Endothelial cell of umbilical vein (primary cell): ENCODE results near the gene AMZ1. TPM values are rescaled to one million over a fixed set of nuclear protein-coding genes. Genes with fewer than 3 reads are reported as not detected.
"Not testable (repeated sequence)": the region's sequence is repeated elsewhere in the genome, so short reads cannot be mapped to it uniquely, and the experiment has no call there.

Source experiments
- BruUV-seq: library from RNA; stranded (reverse); fragments of 400-500 nt; replicated peaks from 2 replicates; lab custom pipeline; 2021; lab: Mats Ljungman, UMichigan
- CTCF ChIA-PET: fragments of 300-600, 350-600 bp; sonication (Branson Sonifier 250); formaldehyde crosslinking; loops from one replicate; lab custom pipeline; 2021; ENCODE audit warnings: antibody characterized with exemption, inconsistent platforms; lab: Charles Lee
- POLR2A ChIA-PET: fragments of 300-600, 350-600 bp; sonication (Branson Sonifier 250); formaldehyde crosslinking; loops from one replicate; lab custom pipeline; 2021; ENCODE audit warnings: antibody characterized with exemption, inconsistent platforms; lab: Charles Lee
- DNase-seq: peaks from one replicate; pipeline ENCODE4 v3.0.0-alpha.2; 2011; ENCODE audit warnings: low read depth, low spot score
- FAIRE-seq: peaks from 2 replicates; lab custom pipeline; 2011; peaks lifted over from hg19 to GRCh38; lab: Jason Lieb, UNC
- H2AFZ ChIP-seq: 2 replicates; pipeline ENCODE4 v1.6.0; 2012; ENCODE audit warnings: low read depth, low read length, control low read depth, inconsistent platforms
- H3K27ac ChIP-seq: 2 replicates; pipeline ENCODE4 v1.5.1; 2011; ENCODE audit warnings: low read depth, mild to moderate bottlenecking, control low read depth, low read length, moderate library complexity; ENCODE audit not compliant: insufficient read depth
- H3K27me3 ChIP-seq, 2 experiments: 2 replicates each; pipeline versions ENCODE4 v1.6.0 to v1.6.1; 2011; ENCODE audit warnings: low read length in 2 of 2, mixed read lengths in 1 of 2; ENCODE audit not compliant: control insufficient read depth in 2 of 2, insufficient read depth in 2 of 2
- H3K36me3 ChIP-seq, 2 experiments: 2 replicates in 1 of 2; 3 replicates in 1 of 2; pipeline ENCODE4 v1.5.1; 2011; ENCODE audit warnings: low read length in 2 of 2, mild to moderate bottlenecking in 1 of 2, moderate library complexity in 1 of 2; ENCODE audit not compliant: control insufficient read depth in 2 of 2, insufficient read depth in 2 of 2; ENCODE audit errors: extremely low read depth in 1 of 2
- H3K4me1 ChIP-seq: 3 replicates; pipeline ENCODE4 v1.5.1; 2011; ENCODE audit warnings: mild to moderate bottlenecking, low read length; ENCODE audit not compliant: control insufficient read depth, insufficient read depth; ENCODE audit errors: extremely low read depth
- H3K4me2 ChIP-seq: 2 replicates; pipeline ENCODE4 v1.6.1; 2011; ENCODE audit warnings: low read length, control low read depth, mixed read lengths; ENCODE audit not compliant: insufficient read depth
- H3K4me3 ChIP-seq, 3 experiments: fragments of 200-600 bp in 1 of 3; sonication (generic), shearing (Covaris generic) in 1 of 3; replicated peaks in 1 of 3; 2 replicates each; pipeline ENCODE4 v1.5.1; 2011 to 2016; ENCODE audit warnings: control low read depth in 3 of 3, low read length in 3 of 3, mild to moderate bottlenecking in 2 of 3, inconsistent platforms in 1 of 3, low read depth in 1 of 3, moderate library complexity in 1 of 3; ENCODE audit not compliant: insufficient read depth in 1 of 3
- H3K79me2 ChIP-seq: 2 replicates; pipeline ENCODE4 v1.6.0; 2012; ENCODE audit warnings: low read length, inconsistent platforms; ENCODE audit not compliant: control insufficient read depth, insufficient read depth
- H3K9ac ChIP-seq: replicated peaks from 2 replicates; pipeline ENCODE3; 2011; ENCODE audit warnings: low read length, control low read depth; ENCODE audit not compliant: insufficient read depth; ENCODE audit errors: extremely low read depth
- H3K9me1 ChIP-seq: replicated peaks from 3 replicates; pipeline ENCODE4 v1.6.0; 2011; ENCODE audit warnings: mild to moderate bottlenecking, low read length; ENCODE audit not compliant: control insufficient read depth, insufficient read depth; ENCODE audit errors: extremely low read depth
- H3K9me3 ChIP-seq: replicated peaks from 2 replicates; pipeline ENCODE4 v1.5.1; 2012; ENCODE audit warnings: low read length, inconsistent platforms; ENCODE audit not compliant: control insufficient read depth, insufficient read depth
- H4K20me1 ChIP-seq: replicated peaks from 2 replicates; pipeline ENCODE3; 2011; ENCODE audit warnings: mild to moderate bottlenecking, low read length; ENCODE audit not compliant: control insufficient read depth, insufficient read depth; ENCODE audit errors: extremely low read depth
- EZH2 ChIP-seq: IDR thresholded peaks from 2 replicates; pipeline ENCODE4 v1.6.1; 2012; ENCODE audit warnings: borderline replicate concordance, low read depth, mild to moderate bottlenecking, moderate library complexity, low read length, inconsistent platforms; ENCODE audit not compliant: severe bottlenecking
- FOS ChIP-seq: IDR thresholded peaks from 2 replicates; pipeline ENCODE4 v1.6.1; 2011; ENCODE audit warnings: mild to moderate bottlenecking, low read length, moderate library complexity, borderline replicate concordance; ENCODE audit not compliant: insufficient read depth
- GATA2 ChIP-seq: IDR thresholded peaks from 2 replicates; pipeline ENCODE4 v1.7.0; 2011; ENCODE audit warnings: low read depth, mild to moderate bottlenecking, moderate library complexity, mixed read lengths, low read length; ENCODE audit not compliant: insufficient read length, insufficient read depth
- JUN ChIP-seq: IDR thresholded peaks from 2 replicates; pipeline ENCODE4 v1.6.1; 2011; ENCODE audit warnings: borderline replicate concordance, low read depth; ENCODE audit not compliant: insufficient read length, insufficient read depth
- MYC ChIP-seq: IDR thresholded peaks from one replicate; pipeline ENCODE4 v1.6.1; 2011; ENCODE audit warnings: mild to moderate bottlenecking, low read depth, low read length
- POLR2A ChIP-seq: IDR thresholded peaks from 2 replicates; pipeline ENCODE4 v1.6.1; 2012; ENCODE audit warnings: low read depth, mild to moderate bottlenecking, control low read depth, low read length
- POLR2AphosphoS5 ChIP-seq: IDR thresholded peaks from 2 replicates; pipeline ENCODE4 v1.6.1; 2012; ENCODE audit warnings: low read depth, mild to moderate bottlenecking, control low read depth, low read length, moderate library complexity; ENCODE audit not compliant: insufficient read depth
- dilution Hi-C: fragments of 300-500 bp; cut with MboI; formaldehyde crosslinking; loops from one replicate; pipeline ENCODE4 v1.15.0; 2019; ENCODE audit warnings: low sequenced_read_pairs; ENCODE audit not compliant: extremely low pct_ligation_motif_present
- intact Hi-C: fragments of 100-400 bp; cut with micrococcal nuclease; formaldehyde crosslinking; loops from one replicate; pipeline ENCODE4 v1.10.0; 2022
- polyA plus RNA-seq, 4 experiments: library from polyadenylated mRNA; depleted of rRNA in 3 of 4; stranded (reverse) in 3 of 4; unstranded in 1 of 4; fragments of >200 nt; gene quantifications; 2 replicates each; pipeline versions ENCODE4 v1.2.1 to v1.2.3, GENCODE V29; 2011 to 2012; ENCODE audit warnings: missing spikeins in 1 of 4
- total RNA-seq: library from RNA; stranded (reverse); gene quantifications from 2 replicates; pipeline ENCODE4 v1.2.3, GENCODE V29; 2021
- TF ChIP-seq, protein P1 (sequence below): IDR thresholded peaks from 2 replicates; pipeline ENCODE4 v1.6.1; 2011; ENCODE audit not compliant: insufficient read depth, insufficient read length
- TF ChIP-seq, protein P2 (sequence below), 2 donors: IDR thresholded peaks; 1 replicate in 1 of 2; 2 replicates in 1 of 2; pipeline ENCODE4 v1.5.1; 2011; ENCODE audit warnings: low read length in 2 of 2, mild to moderate bottlenecking in 2 of 2, moderate library complexity in 2 of 2, control low read depth in 1 of 2, inconsistent platforms in 1 of 2, low read depth in 1 of 2; ENCODE audit not compliant: insufficient read depth in 1 of 2; ENCODE audit errors: extremely low read depth in 1 of 2

AMZ1 gene
- total and polyA plus RNA-seq, 2 donors (not counting 3 experiments of a cell fraction or from before 2014, with no cell fraction given) = not detected

GRCh38 chr7:2694122-2694436 is 6.1 kb downstream of the AMZ1 start:
- DNase-seq, H3K4me2 ChIP-seq, POLR2A ChIA-PET, FAIRE-seq, H3K4me1 ChIP-seq, H3K79me2 ChIP-seq, H3K36me3 ChIP-seq, BruUV-seq, dilution Hi-C loops, H3K9me3 ChIP-seq, intact Hi-C loops, H3K4me3 ChIP-seq, H3K27ac ChIP-seq, H3K9me1 ChIP-seq, H4K20me1 ChIP-seq, H2AFZ ChIP-seq, H3K9ac ChIP-seq: not testable (repeated sequence)
- CTCF ChIA-PET = interaction anchor here (1.1 to 2.3 kb wide), 2 partner anchors 13 to 16 kb away, joined by 3 to 5 read pairs; no protein-coding TSS in a partner anchor
- peaks cover 2 to 14% of the 10 kb centered on the region in 2 experiments for H3K27me3 ChIP-seq

- DNase-seq (no peak), FAIRE-seq (no peak)
- no peaks in the 10 kb centered on the region for H3K79me2 ChIP-seq
- no peak overlapping the region for H3K4me3 ChIP-seq
- H3K36me3 ChIP-seq = no peaks in the 10 kb centered on the region
- no peak overlapping the region for H3K27ac ChIP-seq
- POLR2A ChIA-PET = no interaction called here
- no peak overlapping the region for H3K4me2 ChIP-seq
- peaks cover 0 to 2% of the 10 kb centered on the region in 2 experiments for H3K27me3 ChIP-seq
- no peaks in the 10 kb centered on the region for H3K4me1 ChIP-seq
- no peaks in the 10 kb centered on the region for H3K9me3 ChIP-seq
- H4K20me1 ChIP-seq = no peaks in the 10 kb centered on the region
- no peak overlapping the region for H3K9ac ChIP-seq
- intact Hi-C loops (no loop called here), dilution Hi-C loops (no loop called here)
- H3K9me1 ChIP-seq = no peaks in the 10 kb centered on the region
- TF ChIP-seq JUN (no peak), MYC (no peak), POLR2A (no peak), POLR2AphosphoS5 (no peak), FOS (no peak), EZH2 (no peak), GATA2 (no peak)
- TF ChIP-seq, protein P1, sequence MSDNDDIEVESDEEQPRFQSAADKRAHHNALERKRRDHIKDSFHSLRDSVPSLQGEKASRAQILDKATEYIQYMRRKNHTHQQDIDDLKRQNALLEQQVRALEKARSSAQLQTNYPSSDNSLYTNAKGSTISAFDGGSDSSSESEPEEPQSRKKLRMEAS = no peak
- TF ChIP-seq, protein P2, sequence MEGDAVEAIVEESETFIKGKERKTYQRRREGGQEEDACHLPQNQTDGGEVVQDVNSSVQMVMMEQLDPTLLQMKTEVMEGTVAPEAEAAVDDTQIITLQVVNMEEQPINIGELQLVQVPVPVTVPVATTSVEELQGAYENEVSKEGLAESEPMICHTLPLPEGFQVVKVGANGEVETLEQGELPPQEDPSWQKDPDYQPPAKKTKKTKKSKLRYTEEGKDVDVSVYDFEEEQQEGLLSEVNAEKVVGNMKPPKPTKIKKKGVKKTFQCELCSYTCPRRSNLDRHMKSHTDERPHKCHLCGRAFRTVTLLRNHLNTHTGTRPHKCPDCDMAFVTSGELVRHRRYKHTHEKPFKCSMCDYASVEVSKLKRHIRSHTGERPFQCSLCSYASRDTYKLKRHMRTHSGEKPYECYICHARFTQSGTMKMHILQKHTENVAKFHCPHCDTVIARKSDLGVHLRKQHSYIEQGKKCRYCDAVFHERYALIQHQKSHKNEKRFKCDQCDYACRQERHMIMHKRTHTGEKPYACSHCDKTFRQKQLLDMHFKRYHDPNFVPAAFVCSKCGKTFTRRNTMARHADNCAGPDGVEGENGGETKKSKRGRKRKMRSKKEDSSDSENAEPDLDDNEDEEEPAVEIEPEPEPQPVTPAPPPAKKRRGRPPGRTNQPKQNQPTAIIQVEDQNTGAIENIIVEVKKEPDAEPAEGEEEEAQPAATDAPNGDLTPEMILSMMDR (IDR thresholded peaks at IDR 0.05; ENCODE audit: extremely low read depth in 1 of 2, insufficient read depth in 1 of 2, low read depth in 1 of 2, low read length in 2 of 2) = no peak
- CTCF ChIA-PET = interaction anchor here (0.6 to 3.6 kb wide), 4 partner anchors 11 to 329 kb away, joined by 5 to 29 read pairs (median 6); no protein-coding TSS in a partner anchor
- BruUV-seq = no TSS peak
- no peak overlapping the region for H2AFZ ChIP-seq
These were observed 10.7 kb downstream of the AMZ1 start for GRCh38 chr7:2698581-2699288.
